CD8-positive, alpha-beta memory T cell (primary cell): ENCODE results near the gene ZNF804B. TPM values are rescaled to one million over a fixed set of nuclear protein-coding genes. Genes with fewer than 3 reads are reported as not detected.

Experiments used
- CTCF ChIA-PET: fragments of 350-600 bp; sonication (Branson Sonifier 250); formaldehyde crosslinking; loops from one replicate; lab custom pipeline; 2021; ENCODE audit warnings: antibody characterized with exemption; lab: Charles Lee
- POLR2A ChIA-PET: fragments of 350-600 bp; sonication (Branson Sonifier 250); formaldehyde crosslinking; loops from one replicate; lab custom pipeline; 2021; ENCODE audit warnings: antibody characterized with exemption; lab: Charles Lee
- DNase-seq, 5 donors: peaks; one replicate each; pipeline versions ENCODE4 v3.0.0 to v3.0.0-alpha.2; 2020 to 2022; ENCODE audit warnings: mixed read lengths in 1 of 5
- H3K27ac ChIP-seq: one replicate; pipeline ENCODE4 v1.7.0; 2013; ENCODE audit warnings: low read depth, mild to moderate bottlenecking, low read length, moderate library complexity
- H3K27me3 ChIP-seq: 2 replicates; pipeline ENCODE4 v1.7.0; 2013; ENCODE audit warnings: low read length, mild to moderate bottlenecking; ENCODE audit not compliant: insufficient read depth, poor library complexity, severe bottlenecking
- H3K36me3 ChIP-seq: 2 replicates; pipeline ENCODE4 v1.7.0; 2013; ENCODE audit warnings: mild to moderate bottlenecking, low read length, moderate library complexity; ENCODE audit not compliant: insufficient read depth
- H3K4me1 ChIP-seq: 2 replicates; pipeline ENCODE4 v1.7.0; 2013; ENCODE audit warnings: mild to moderate bottlenecking, low read length, moderate library complexity; ENCODE audit not compliant: insufficient read depth
- H3K4me3 ChIP-seq: 2 replicates; pipeline ENCODE4 v1.7.0; 2013; ENCODE audit warnings: mild to moderate bottlenecking, low read length
- H3K9me3 ChIP-seq: 2 replicates; pipeline ENCODE4 v1.7.0; 2013; ENCODE audit warnings: mild to moderate bottlenecking, low read length
- H3K27ac Mint-ChIP-seq, 8 donors: one replicate each; pipeline ENCODE4 v1.8.0; 2020 to 2021; ENCODE audit warnings: mixed read lengths in 8 of 8, mild to moderate bottlenecking in 6 of 8, inconsistent platforms in 3 of 8, moderate library complexity in 3 of 8
- H3K27me3 Mint-ChIP-seq, 2 donors: one replicate each; pipeline ENCODE4 v1.8.0; 2020 to 2021; ENCODE audit warnings: mixed read lengths in 2 of 2, mild to moderate bottlenecking in 1 of 2, moderate library complexity in 1 of 2
- H3K36me3 Mint-ChIP-seq, 3 donors: one replicate each; pipeline ENCODE4 v1.8.0; 2020 to 2021; ENCODE audit warnings: mixed read lengths in 3 of 3, inconsistent platforms in 1 of 3, mild to moderate bottlenecking in 1 of 3
- H3K4me1 Mint-ChIP-seq, 3 donors: one replicate each; pipeline ENCODE4 v1.8.0; 2020 to 2021; ENCODE audit warnings: mixed read lengths in 3 of 3, inconsistent platforms in 1 of 3, mild to moderate bottlenecking in 1 of 3
- H3K4me3 Mint-ChIP-seq, 7 donors: one replicate each; pipeline ENCODE4 v1.8.0; 2020 to 2021; ENCODE audit warnings: mixed read lengths in 7 of 7, mild to moderate bottlenecking in 6 of 7, moderate library complexity in 4 of 7, inconsistent platforms in 2 of 7
- H3K9me3 Mint-ChIP-seq, 5 donors: one replicate each; pipeline ENCODE4 v1.8.0; 2020 to 2022; ENCODE audit warnings: mixed read lengths in 5 of 5, mild to moderate bottlenecking in 3 of 5, moderate library complexity in 2 of 5, inconsistent platforms in 1 of 5
- polyA plus RNA-seq: library from polyadenylated mRNA; unstranded; fragments of 300-500 nt; fragmentation: Illumina TruSeq; gene quantifications from one replicate; pipeline ENCODE4 v1.2.3, GENCODE V29; 2021
- total RNA-seq, 2 experiments: library from RNA; stranded (reverse); gene quantifications; one replicate each; pipeline ENCODE4 v1.2.3, GENCODE V29; 2021

ZNF804B gene
- total and polyA plus RNA-seq, 3 experiments from 2014 or later: not detected

DNA sequence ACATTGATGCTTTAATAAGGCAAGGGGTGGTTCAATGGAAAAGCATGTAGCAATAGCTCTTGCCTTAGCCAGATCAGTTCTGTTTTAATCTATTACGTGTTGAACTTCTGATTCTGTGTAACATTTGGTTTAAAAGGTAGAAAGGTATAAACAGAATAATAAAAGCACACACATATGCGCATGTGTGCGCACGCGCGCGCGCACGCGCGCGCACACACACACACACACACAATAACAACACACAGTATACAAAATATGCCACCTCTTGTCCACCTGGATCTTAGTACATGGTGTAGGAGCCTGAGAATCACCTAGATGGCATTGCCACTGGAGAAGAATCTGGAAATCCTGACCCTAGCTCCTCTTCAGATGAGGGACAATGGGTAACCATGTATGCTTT, 85.6 kb downstream of the ZNF804B start:
- Mint-ChIP-seq H3K27ac (no peak overlapping the region), H3K36me3 (no peaks in the 10 kb centered on the region), H3K4me1 (no peaks in the 10 kb centered on the region), H3K4me3 (no peak overlapping the region), H3K9me3 (peaks cover 0 to 5% (median 0%) of the 10 kb centered on the region in 5 donors), H3K27me3 (no peaks in the 10 kb centered on the region)
- DNase-seq: no peak
- Histone ChIP-seq H3K27me3 (no peaks in the 10 kb centered on the region), H3K4me3 (no peak overlapping the region), H3K9me3 (no peaks in the 10 kb centered on the region), H3K36me3 (no peaks in the 10 kb centered on the region), H3K4me1 (no peaks in the 10 kb centered on the region), H3K27ac (no peak overlapping the region)
- ChIA-PET POLR2A (no interaction called here), CTCF (no interaction called here)

GRCh38 chr7:88851220-88851619, 91.7 kb downstream of the ZNF804B start:
- Histone ChIP-seq H3K36me3 (no peaks in the 10 kb centered on the region), H3K4me3 (no peak overlapping the region), H3K27me3 (no peaks in the 10 kb centered on the region), H3K4me1 (no peaks in the 10 kb centered on the region), H3K9me3 (no peaks in the 10 kb centered on the region), H3K27ac (no peak overlapping the region)
- no peak for DNase-seq
- H3K36me3 Mint-ChIP-seq: no peaks in the 10 kb centered on the region
- H3K4me3 Mint-ChIP-seq: no peak overlapping the region
- no peaks in the 10 kb centered on the region for H3K27me3 Mint-ChIP-seq
- no peak overlapping the region for H3K27ac Mint-ChIP-seq
- CTCF ChIA-PET: no interaction called here
- no peaks in the 10 kb centered on the region for H3K4me1 Mint-ChIP-seq
- POLR2A ChIA-PET: no interaction called here
- peaks cover 0 to 7% (median 0%) of the 10 kb centered on the region in 5 donors for H3K9me3 Mint-ChIP-seq

GRCh38 chr7:88859288-88859687, 99.8 kb downstream of the ZNF804B start:
- Mint-ChIP-seq H3K4me3 (no peak overlapping the region), H3K27me3 (no peaks in the 10 kb centered on the region), H3K4me1 (no peaks in the 10 kb centered on the region), H3K36me3 (peaks cover 0 to 1% (median 0%) of the 10 kb centered on the region in 3 donors), H3K27ac (no peak overlapping the region), H3K9me3 (peaks cover 0 to 7% (median 2%) of the 10 kb centered on the region in 5 donors)
- Histone ChIP-seq H3K9me3 (no peaks in the 10 kb centered on the region), H3K4me1 (no peaks in the 10 kb centered on the region), H3K27ac (no peak overlapping the region), H3K36me3 (no peaks in the 10 kb centered on the region), H3K27me3 (no peaks in the 10 kb centered on the region), H3K4me3 (no peak overlapping the region)
- POLR2A ChIA-PET: no interaction called here
- CTCF ChIA-PET: no interaction called here
- DNase-seq: no peak

DNA sequence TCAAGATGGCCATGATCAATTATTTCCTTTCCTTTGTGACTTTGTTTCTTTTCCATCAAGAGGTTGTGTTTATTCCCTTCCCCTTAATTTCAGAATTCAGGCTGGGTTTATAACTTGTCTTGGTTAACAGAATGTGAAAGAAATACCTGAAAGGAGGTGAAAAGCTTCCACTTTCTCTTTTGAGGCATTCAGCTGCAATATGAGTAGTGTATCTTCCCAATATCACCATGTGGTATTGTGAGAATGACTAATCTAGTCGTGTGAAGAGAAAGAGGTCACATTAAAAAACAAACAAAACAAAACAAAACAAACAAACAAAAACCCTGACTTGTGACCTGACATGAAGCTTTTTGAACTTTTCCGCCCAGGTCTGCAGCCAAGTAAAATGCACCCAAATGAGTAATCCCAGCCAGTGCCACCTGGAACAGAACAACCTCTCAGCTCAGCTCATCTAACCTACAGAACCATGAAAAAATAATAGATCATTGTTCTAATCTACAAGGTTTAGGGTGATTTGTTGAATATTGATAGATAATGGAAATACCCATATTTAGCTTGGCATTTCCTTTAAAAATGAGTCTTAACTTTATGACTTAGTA, 106.9 kb downstream of the ZNF804B start:
- Mint-ChIP-seq H3K36me3 (no peaks in the 10 kb centered on the region), H3K27me3 (no peaks in the 10 kb centered on the region), H3K4me1 (no peaks in the 10 kb centered on the region), H3K27ac (no peak overlapping the region), H3K9me3 (peaks cover 3 to 15% (median 4%) of the 10 kb centered on the region in 5 donors), H3K4me3 (no peak overlapping the region)
- Histone ChIP-seq H3K36me3 (no peaks in the 10 kb centered on the region), H3K27ac (no peak overlapping the region), H3K4me3 (no peak overlapping the region), H3K27me3 (no peaks in the 10 kb centered on the region), H3K4me1 (no peaks in the 10 kb centered on the region), H3K9me3 (no peaks in the 10 kb centered on the region)
- ChIA-PET CTCF (no interaction called here), POLR2A (no interaction called here)
- DNase-seq: no peak

DNA sequence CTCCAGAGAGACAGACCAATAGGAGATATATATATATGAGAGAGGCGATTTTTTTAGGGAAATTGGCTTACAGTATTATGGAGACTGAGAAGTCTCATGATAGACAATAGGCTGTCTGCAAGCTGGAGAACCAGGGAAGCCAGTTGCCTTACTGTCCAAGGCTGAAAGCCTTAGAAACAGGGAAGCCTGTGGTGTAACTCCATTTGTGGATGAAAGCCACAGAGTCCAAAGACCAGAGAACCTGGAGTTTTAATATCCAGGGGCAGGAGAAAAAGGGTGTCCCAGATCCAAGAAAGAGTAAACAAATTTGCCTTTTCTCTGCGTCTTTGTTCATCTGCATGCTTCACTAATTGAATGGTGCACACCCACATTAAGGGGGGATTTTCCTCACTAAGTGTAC, 107.7 kb downstream of the ZNF804B start:
- Histone ChIP-seq H3K36me3 (no peaks in the 10 kb centered on the region), H3K27ac (no peak overlapping the region), H3K4me3 (no peak overlapping the region), H3K4me1 (no peaks in the 10 kb centered on the region), H3K9me3 (no peaks in the 10 kb centered on the region), H3K27me3 (no peaks in the 10 kb centered on the region)
- Mint-ChIP-seq H3K4me1 (no peaks in the 10 kb centered on the region), H3K4me3 (no peak overlapping the region), H3K27ac (no peak overlapping the region), H3K36me3 (no peaks in the 10 kb centered on the region), H3K27me3 (no peaks in the 10 kb centered on the region), H3K9me3 (peaks cover 4 to 15% (median 4%) of the 10 kb centered on the region in 5 donors)
- DNase-seq: no peak
- CTCF ChIA-PET: no interaction called here
- POLR2A ChIA-PET: no interaction called here

DNA sequence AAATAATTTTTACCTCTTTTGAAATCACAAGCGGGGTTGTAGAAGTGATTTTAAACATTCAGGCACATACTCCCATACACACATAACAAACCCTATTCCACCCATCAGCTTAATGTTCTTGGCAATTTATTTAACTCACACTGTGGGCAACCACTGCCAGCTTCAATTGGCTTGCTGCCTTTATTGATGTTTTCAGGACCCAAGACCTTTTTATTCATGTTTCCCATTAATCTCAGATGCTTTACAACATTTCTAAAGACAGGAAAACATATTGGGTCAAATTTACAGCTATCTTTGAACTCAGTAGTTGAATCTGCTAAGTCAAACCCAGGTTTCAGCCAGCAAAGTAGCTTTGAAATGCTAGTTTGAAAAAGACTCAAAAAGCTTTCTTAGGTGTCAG, 109.0 kb downstream of the ZNF804B start:
- Histone ChIP-seq H3K4me3 (no peak overlapping the region), H3K4me1 (no peaks in the 10 kb centered on the region), H3K27me3 (no peaks in the 10 kb centered on the region), H3K27ac (no peak overlapping the region), H3K9me3 (no peaks in the 10 kb centered on the region), H3K36me3 (no peaks in the 10 kb centered on the region)
- Mint-ChIP-seq H3K27me3 (no peaks in the 10 kb centered on the region), H3K27ac (no peak overlapping the region), H3K9me3 (peaks cover 2 to 15% (median 5%) of the 10 kb centered on the region in 5 donors), H3K4me3 (no peak overlapping the region), H3K4me1 (no peaks in the 10 kb centered on the region), H3K36me3 (no peaks in the 10 kb centered on the region)
- no peak for DNase-seq
- CTCF ChIA-PET: no interaction called here
- POLR2A ChIA-PET: no interaction called here

GRCh38 chr7:88881136-88881535, 121.6 kb downstream of the ZNF804B start:
- no peaks in the 10 kb centered on the region for H3K36me3 ChIP-seq
- H3K27me3 ChIP-seq: no peaks in the 10 kb centered on the region
- Mint-ChIP-seq H3K9me3 (peaks cover 0 to 4% (median 0%) of the 10 kb centered on the region in 5 donors), H3K4me3 (no peak overlapping the region), H3K4me1 (no peaks in the 10 kb centered on the region), H3K36me3 (no peaks in the 10 kb centered on the region), H3K27me3 (no peaks in the 10 kb centered on the region), H3K27ac (no peak overlapping the region)
- ChIA-PET CTCF (no interaction called here), POLR2A (no interaction called here)
- H3K9me3 ChIP-seq: no peaks in the 10 kb centered on the region
- no peak for DNase-seq
- H3K4me1 ChIP-seq: no peaks in the 10 kb centered on the region
- no peak overlapping the region for H3K27ac ChIP-seq
- H3K4me3 ChIP-seq: no peak overlapping the region

- Histone ChIP-seq H3K27ac (no peak overlapping the region), H3K36me3 (no peaks in the 10 kb centered on the region), H3K4me1 (no peaks in the 10 kb centered on the region), H3K9me3 (no peaks in the 10 kb centered on the region), H3K27me3 (no peaks in the 10 kb centered on the region), H3K4me3 (no peak overlapping the region)
- Mint-ChIP-seq H3K36me3 (no peaks in the 10 kb centered on the region), H3K4me1 (no peaks in the 10 kb centered on the region), H3K27ac (no peak overlapping the region), H3K27me3 (no peaks in the 10 kb centered on the region), H3K4me3 (no peak overlapping the region), H3K9me3 (peaks cover 0 to 5% (median 4%) of the 10 kb centered on the region in 5 donors)
- ChIA-PET CTCF (no interaction called here), POLR2A (no interaction called here)
- DNase-seq: no peak
Measured at GRCh38 chr7:88885131-88885530, 125.6 kb downstream of the ZNF804B start.
